ENCODE measurements around the gene SOCS1.

Gene SOCS1

GRCh38 chr16:11240636-11241473 lies 15.1 kb downstream of the SOCS1 start:
- TF ChIP-seq TAF1 (IDR thresholded peaks at IDR 0.05; ENCODE audit: borderline replicate concordance, insufficient read depth, low read length) (no peak), FOXP2 (optimal IDR thresholded peaks at IDR 0.05; ENCODE audit: borderline replicate concordance, extremely low read depth, extremely low read length, insufficient read depth) (no peak), REST (IDR thresholded peaks at IDR 0.05; ENCODE audit: insufficient read depth in 1 of 2, low read depth in 2 of 2, low read length in 2 of 2) (no peak), SIN3A (IDR thresholded peaks at IDR 0.05; ENCODE audit: borderline replicate concordance, insufficient read depth, low read length) (no peak), POLR2AphosphoS5 (IDR thresholded peaks at IDR 0.05; ENCODE audit: low read depth, low read length) (no peak)

- TF ChIP-seq POLR2AphosphoS5 (IDR thresholded peaks at IDR 0.05; ENCODE audit: low read depth, low read length) (no peak), FOXP2 (optimal IDR thresholded peaks at IDR 0.05; ENCODE audit: borderline replicate concordance, extremely low read depth, extremely low read length, insufficient read depth) (no peak), REST (IDR thresholded peaks at IDR 0.05; ENCODE audit: insufficient read depth in 1 of 2, low read depth in 2 of 2, low read length in 2 of 2) (no peak)
Observed at GRCh38 chr16:11239644-11240632, 16.1 kb downstream of the SOCS1 start.

GRCh38 chr16:11238272-11239202 lies 17.5 kb downstream of the SOCS1 start:
- TF ChIP-seq FOXP2 (optimal IDR thresholded peaks at IDR 0.05; ENCODE audit: borderline replicate concordance, extremely low read depth, extremely low read length, insufficient read depth) (no peak), POLR2AphosphoS5 (IDR thresholded peaks at IDR 0.05; ENCODE audit: low read depth, low read length) (no peak), REST (IDR thresholded peaks at IDR 0.05; ENCODE audit: insufficient read depth in 1 of 2, low read depth in 2 of 2, low read length in 2 of 2) (no peak), TAF1 (IDR thresholded peaks at IDR 0.05; ENCODE audit: borderline replicate concordance, insufficient read depth, low read length) (no peak), SIN3A (IDR thresholded peaks at IDR 0.05; ENCODE audit: borderline replicate concordance, insufficient read depth, low read length) (no peak)

- TF ChIP-seq POLR2AphosphoS5 (IDR thresholded peaks at IDR 0.05; ENCODE audit: low read depth, low read length) (no peak), SIN3A (IDR thresholded peaks at IDR 0.05; ENCODE audit: borderline replicate concordance, insufficient read depth, low read length) (no peak), FOXP2 (optimal IDR thresholded peaks at IDR 0.05; ENCODE audit: borderline replicate concordance, extremely low read depth, extremely low read length, insufficient read depth) (no peak), REST (IDR thresholded peaks at IDR 0.05; ENCODE audit: insufficient read depth in 1 of 2, low read depth in 2 of 2, low read length in 2 of 2) (no peak), TAF1 (IDR thresholded peaks at IDR 0.05; ENCODE audit: borderline replicate concordance, insufficient read depth, low read length) (no peak)
Observed at GRCh38 chr16:11236461-11237254, 19.3 kb downstream of the SOCS1 start.

Data from PFSK-1 (cell line).